ENCODE data around the gene DGKI. TPM values are rescaled to one million over a fixed set of nuclear protein-coding genes. Genes with fewer than 3 reads are reported as not detected.

The DGKI gene
- total RNA-seq, 1 experiment from 2014 or later: 0.39 TPM

DNA sequence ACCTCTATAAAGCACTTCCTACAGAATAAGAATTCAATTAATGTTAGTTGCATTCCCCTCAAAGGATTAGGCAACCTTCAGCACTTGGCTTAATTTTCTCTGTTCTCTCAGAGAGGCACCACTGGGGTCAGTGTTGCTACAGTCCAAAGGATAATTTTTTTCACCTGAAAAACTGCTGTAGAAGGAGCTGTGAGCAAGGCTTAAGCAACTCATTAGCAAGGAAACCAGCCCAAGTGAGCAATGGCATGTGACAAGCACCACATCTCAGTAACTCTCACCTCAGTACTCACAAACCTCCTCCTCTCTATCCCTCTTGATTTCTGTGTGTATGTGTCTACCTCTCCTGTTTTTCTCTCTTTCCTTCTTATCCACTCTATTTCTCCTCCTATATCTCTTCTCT is 55.9 kb downstream of the DGKI start:
- POLR2A ChIA-PET (ENCODE audit: low non-redundant PET): no interaction called here
- no peaks in the 10 kb centered on the region for H3K9me3 ChIP-seq (ENCODE audit: low read depth, low read length, poor library complexity, severe bottlenecking)
- intact Hi-C loops (cut with micrococcal nuclease; ENCODE audit: unreplicated experiment): no loop called here
- no peak for TF ChIP-seq EZH2 (IDR thresholded peaks at IDR 0.05; ENCODE audit: borderline replicate concordance, low read depth, low read length, poor library complexity, severe bottlenecking)
- TF ChIP-seq, protein P1, sequence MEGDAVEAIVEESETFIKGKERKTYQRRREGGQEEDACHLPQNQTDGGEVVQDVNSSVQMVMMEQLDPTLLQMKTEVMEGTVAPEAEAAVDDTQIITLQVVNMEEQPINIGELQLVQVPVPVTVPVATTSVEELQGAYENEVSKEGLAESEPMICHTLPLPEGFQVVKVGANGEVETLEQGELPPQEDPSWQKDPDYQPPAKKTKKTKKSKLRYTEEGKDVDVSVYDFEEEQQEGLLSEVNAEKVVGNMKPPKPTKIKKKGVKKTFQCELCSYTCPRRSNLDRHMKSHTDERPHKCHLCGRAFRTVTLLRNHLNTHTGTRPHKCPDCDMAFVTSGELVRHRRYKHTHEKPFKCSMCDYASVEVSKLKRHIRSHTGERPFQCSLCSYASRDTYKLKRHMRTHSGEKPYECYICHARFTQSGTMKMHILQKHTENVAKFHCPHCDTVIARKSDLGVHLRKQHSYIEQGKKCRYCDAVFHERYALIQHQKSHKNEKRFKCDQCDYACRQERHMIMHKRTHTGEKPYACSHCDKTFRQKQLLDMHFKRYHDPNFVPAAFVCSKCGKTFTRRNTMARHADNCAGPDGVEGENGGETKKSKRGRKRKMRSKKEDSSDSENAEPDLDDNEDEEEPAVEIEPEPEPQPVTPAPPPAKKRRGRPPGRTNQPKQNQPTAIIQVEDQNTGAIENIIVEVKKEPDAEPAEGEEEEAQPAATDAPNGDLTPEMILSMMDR (conservative IDR thresholded peaks at IDR 0.05; ENCODE audit: low read depth, low read length): no peak
- DNase-seq (ENCODE audit: low spot score): no peak
- no peak overlapping the region for H3K27ac ChIP-seq (ENCODE audit: low read depth, low read length, poor library complexity, severe bottlenecking)
- no peaks in the 10 kb centered on the region for H3K4me1 ChIP-seq (ENCODE audit: insufficient read depth, low read length, poor library complexity, severe bottlenecking)
- CTCF ChIA-PET: no interaction called here
- BruUV-seq (replicated peaks): no TSS peak
- no peaks in the 10 kb centered on the region for H3K36me3 ChIP-seq (ENCODE audit: insufficient read depth, low read length, poor library complexity, severe bottlenecking)
- no peak overlapping the region for H3K4me3 ChIP-seq (ENCODE audit: low read depth, low read length, poor library complexity, severe bottlenecking)
- no peaks in the 10 kb centered on the region for H3K27me3 ChIP-seq (replicated peaks; ENCODE audit: insufficient read depth, low read depth, low read length, poor library complexity)

- ChIA-PET CTCF (no interaction called here), POLR2A (ENCODE audit: low non-redundant PET) (no interaction called here)
- no peak for TF ChIP-seq EZH2 (IDR thresholded peaks at IDR 0.05; ENCODE audit: borderline replicate concordance, low read depth, low read length, poor library complexity, severe bottlenecking)
- TF ChIP-seq, protein P1 (conservative IDR thresholded peaks at IDR 0.05; ENCODE audit: low read depth, low read length): no peak
- Histone ChIP-seq H3K4me1 (ENCODE audit: insufficient read depth, low read length, poor library complexity, severe bottlenecking) (no peaks in the 10 kb centered on the region), H3K27ac (ENCODE audit: low read depth, low read length, poor library complexity, severe bottlenecking) (no peak overlapping the region), H3K4me3 (ENCODE audit: low read depth, low read length, poor library complexity, severe bottlenecking) (no peak overlapping the region), H3K9me3 (ENCODE audit: low read depth, low read length, poor library complexity, severe bottlenecking) (no peaks in the 10 kb centered on the region), H3K36me3 (ENCODE audit: insufficient read depth, low read length, poor library complexity, severe bottlenecking) (no peaks in the 10 kb centered on the region), H3K27me3 (replicated peaks; ENCODE audit: insufficient read depth, low read depth, low read length, poor library complexity) (no peaks in the 10 kb centered on the region)
- intact Hi-C loops (cut with micrococcal nuclease; ENCODE audit: unreplicated experiment): no loop called here
- no peak for DNase-seq (ENCODE audit: low spot score)
- BruUV-seq (replicated peaks): no TSS peak
Measured at GRCh38 chr7:137789215-137789882, 57.4 kb downstream of the DGKI start.

GRCh38 chr7:137787301-137787976 is 59.3 kb downstream of the DGKI start:
- Histone ChIP-seq H3K4me1 (ENCODE audit: insufficient read depth, low read length, poor library complexity, severe bottlenecking) (no peaks in the 10 kb centered on the region), H3K27ac (ENCODE audit: low read depth, low read length, poor library complexity, severe bottlenecking) (no peak overlapping the region), H3K27me3 (replicated peaks; ENCODE audit: insufficient read depth, low read depth, low read length, poor library complexity) (peaks cover 2% of the 10 kb centered on the region), H3K4me3 (ENCODE audit: low read depth, low read length, poor library complexity, severe bottlenecking) (no peak overlapping the region), H3K9me3 (ENCODE audit: low read depth, low read length, poor library complexity, severe bottlenecking) (no peaks in the 10 kb centered on the region), H3K36me3 (ENCODE audit: insufficient read depth, low read length, poor library complexity, severe bottlenecking) (no peaks in the 10 kb centered on the region)
- POLR2A ChIA-PET (ENCODE audit: low non-redundant PET): no interaction called here
- CTCF ChIA-PET: no interaction called here
- no TSS peak for BruUV-seq (replicated peaks)
- DNase-seq (ENCODE audit: low spot score): no peak
- TF ChIP-seq EZH2 (IDR thresholded peaks at IDR 0.05; ENCODE audit: borderline replicate concordance, low read depth, low read length, poor library complexity, severe bottlenecking): no peak
- TF ChIP-seq, protein P1 (conservative IDR thresholded peaks at IDR 0.05; ENCODE audit: low read depth, low read length): no peak
- intact Hi-C loops (cut with micrococcal nuclease; ENCODE audit: unreplicated experiment): no loop called here
